IMR-90 (cell line): ENCODE data around the gene NGEF. TPM values are rescaled to one million over a fixed set of nuclear protein-coding genes. Genes with fewer than 3 reads are reported as not detected.

Experiments used
- ATAC-seq: fragments of 200-7000 bp; cut with Tn5 transposase; 2 replicates; pipeline ENCODE4 v1.9.1; 2020; ENCODE audit warnings: low read depth, mild to moderate bottlenecking, moderate library complexity
- BruUV-seq: library from RNA; stranded (reverse); fragments of 400-500 nt; replicated peaks from 2 replicates; lab custom pipeline; 2021; lab: Mats Ljungman, UMichigan
- CTCF ChIA-PET: fragments of 300-600 bp; formaldehyde crosslinking; extraction: SDS; loops from one replicate; lab custom pipeline; 2021; ENCODE audit warnings: antibody characterized with exemption; lab: Yijun Ruan, JAX
- POLR2A ChIA-PET: fragments of 300-600 bp; sonication (Branson Sonifier 250); formaldehyde crosslinking; loops from one replicate; lab custom pipeline; 2022; ENCODE audit warnings: antibody characterized with exemption; ENCODE audit not compliant: unreplicated experiment; lab: Charles Lee
- DNase-seq: peaks from one replicate; pipeline ENCODE4 v3.0.0; 2013
- H2AFZ ChIP-seq: replicated peaks from 2 replicates; pipeline ENCODE3; 2013; ENCODE audit warnings: low read length, mild to moderate bottlenecking; ENCODE audit not compliant: poor library complexity
- H2AK5ac ChIP-seq: 2 replicates; pipeline ENCODE4 v1.6.1; 2013; ENCODE audit warnings: low read depth, low read length, inconsistent platforms
- H2AK9ac ChIP-seq: replicated peaks from 2 replicates; pipeline ENCODE3; 2013; ENCODE audit warnings: mild to moderate bottlenecking, low read depth, low read length, moderate library complexity; ENCODE audit not compliant: poor library complexity
- H2BK120ac ChIP-seq: 2 replicates; pipeline ENCODE4 v1.6.1; 2013; ENCODE audit warnings: low read depth, low read length, inconsistent platforms
- H2BK15ac ChIP-seq: 3 replicates; pipeline ENCODE4 v1.6.1; 2013; ENCODE audit warnings: low read depth, low read length, inconsistent platforms
- H2BK20ac ChIP-seq: 2 replicates; pipeline ENCODE4 v1.6.1; 2013; ENCODE audit warnings: low read depth, mild to moderate bottlenecking, inconsistent platforms, low read length, moderate library complexity
- H2BK5ac ChIP-seq: 2 replicates; pipeline ENCODE4 v1.6.1; 2013; ENCODE audit warnings: mild to moderate bottlenecking, low read depth, low read length, inconsistent platforms; ENCODE audit not compliant: poor library complexity, severe bottlenecking
- H3K14ac ChIP-seq: replicated peaks from 2 replicates; pipeline ENCODE4 v1.6.1; 2013; ENCODE audit warnings: low read depth, low read length, inconsistent platforms
- H3K18ac ChIP-seq: 2 replicates; pipeline ENCODE4 v1.6.1; 2013; ENCODE audit warnings: low read depth, low read length, control low read depth
- H3K23ac ChIP-seq: 2 replicates; pipeline ENCODE4 v1.6.1; 2013; ENCODE audit warnings: low read depth, low read length, inconsistent platforms
- H3K27ac ChIP-seq: 2 replicates; pipeline ENCODE4 v1.5.1; 2013; ENCODE audit warnings: mild to moderate bottlenecking, control low read depth, low read length; ENCODE audit not compliant: insufficient read depth
- H3K27me3 ChIP-seq: 2 replicates; pipeline ENCODE4 v1.6.1; 2013; ENCODE audit warnings: low read length; ENCODE audit not compliant: control insufficient read depth, insufficient read depth
- H3K36me3 ChIP-seq: 2 replicates; pipeline ENCODE4 v1.6.1; 2013; ENCODE audit warnings: low read length, mixed read lengths; ENCODE audit not compliant: control insufficient read depth, insufficient read depth
- H3K4ac ChIP-seq: 2 replicates; pipeline ENCODE4 v1.6.1; 2013; ENCODE audit warnings: low read depth, low read length, inconsistent platforms
- H3K4me1 ChIP-seq: 2 replicates; pipeline ENCODE4 v1.6.1; 2013; ENCODE audit warnings: low read length, mixed read lengths; ENCODE audit not compliant: control insufficient read depth, insufficient read depth
- H3K4me2 ChIP-seq: 2 replicates; pipeline ENCODE4 v1.6.1; 2013; ENCODE audit warnings: low read depth, mild to moderate bottlenecking, control low read depth, low read length, moderate library complexity
- H3K4me3 ChIP-seq: 2 replicates; pipeline ENCODE4 v1.5.1; 2013; ENCODE audit warnings: low read depth, mild to moderate bottlenecking, control low read depth, low read length, moderate library complexity; ENCODE audit not compliant: insufficient read depth
- H3K56ac ChIP-seq: 2 replicates; pipeline ENCODE4 v1.6.1; 2013; ENCODE audit warnings: low read length, inconsistent platforms; ENCODE audit not compliant: insufficient read depth; ENCODE audit errors: extremely low read depth
- H3K79me1 ChIP-seq, 2 experiments: 2 replicates each; pipeline ENCODE4 v1.6.1; 2013; ENCODE audit warnings: low read length in 2 of 2, inconsistent platforms in 1 of 2, low read depth in 1 of 2
- H3K9ac ChIP-seq: 2 replicates; pipeline ENCODE4 v1.6.1; 2013; ENCODE audit warnings: low read depth, low read length, control low read depth
- H3K9me1 ChIP-seq: 2 replicates; pipeline ENCODE4 v1.6.1; 2013; ENCODE audit warnings: low read length, inconsistent platforms; ENCODE audit not compliant: insufficient read depth
- H3K9me3 ChIP-seq: 2 replicates; pipeline ENCODE4 v1.6.1; 2013; ENCODE audit warnings: low read length; ENCODE audit not compliant: control insufficient read depth, insufficient read depth
- H4K20me1 ChIP-seq: 2 replicates; pipeline ENCODE4 v1.6.1; 2013; ENCODE audit warnings: low read length, inconsistent platforms; ENCODE audit not compliant: insufficient read depth
- H4K5ac ChIP-seq: 2 replicates; pipeline ENCODE4 v1.6.1; 2013; ENCODE audit warnings: mild to moderate bottlenecking, low read depth, low read length, control low read depth
- H4K8ac ChIP-seq, 2 experiments: 2 replicates each; pipeline ENCODE4 v1.6.1; 2013; ENCODE audit warnings: low read depth in 2 of 2, low read length in 2 of 2, control low read depth in 1 of 2, inconsistent platforms in 1 of 2
- H4K91ac ChIP-seq: 2 replicates; pipeline ENCODE4 v1.6.1; 2013; ENCODE audit warnings: low read depth, low read length, inconsistent platforms; ENCODE audit not compliant: insufficient read depth
- BHLHE40 ChIP-seq: fragments of 150-350 bp; IDR thresholded peaks from 2 replicates; pipeline ENCODE4 v1.6.1; 2016; ENCODE audit warnings: mild to moderate bottlenecking, low read depth, low read length
- FOS ChIP-seq: fragments of 150-350 bp; IDR thresholded peaks from 2 replicates; pipeline ENCODE4 v1.6.1; 2016; ENCODE audit warnings: low read depth, low read length
- MAFK ChIP-seq: IDR thresholded peaks from 2 replicates; pipeline ENCODE4 v1.6.1; 2012; ENCODE audit warnings: low read depth, low read length, improper control_type of control experiment
- MAZ ChIP-seq: IDR thresholded peaks from 2 replicates; pipeline ENCODE4 v1.6.1; 2012; ENCODE audit warnings: low read depth, mild to moderate bottlenecking, low read length, improper control_type of control experiment, moderate library complexity, borderline replicate concordance
- MXI1 ChIP-seq: IDR thresholded peaks from 2 replicates; pipeline ENCODE4 v1.6.1; 2012; ENCODE audit warnings: low read depth, mild to moderate bottlenecking, low read length, moderate library complexity, borderline replicate concordance
- NFE2L2 ChIP-seq: fragments of 150-350 bp; IDR thresholded peaks from 2 replicates; pipeline ENCODE4 v1.6.1; 2016; ENCODE audit warnings: low read depth, mild to moderate bottlenecking, low read length
- POLR2A ChIP-seq: IDR thresholded peaks from 2 replicates; pipeline ENCODE4 v1.6.1; 2012; ENCODE audit warnings: mild to moderate bottlenecking, low read depth, low read length
- RAD21 ChIP-seq: IDR thresholded peaks from 2 replicates; pipeline ENCODE4 v1.6.1; 2012; ENCODE audit warnings: low read length, improper control_type of control experiment
- RCOR1 ChIP-seq: IDR thresholded peaks from 2 replicates; pipeline ENCODE4 v1.6.1; 2012; ENCODE audit warnings: mild to moderate bottlenecking, low read length, improper control_type of control experiment; ENCODE audit not compliant: insufficient replicate concordance
- SMC3 ChIP-seq: fragments of 150-350 bp; IDR thresholded peaks from 2 replicates; pipeline ENCODE4 v1.6.1; 2016; ENCODE audit warnings: low read depth, mild to moderate bottlenecking, antibody characterized with exemption, low read length, moderate library complexity
- WGBS, 2 experiments: methylation state at CpG; one replicate each; pipeline versions ENCODE4 v1.1.5 to v1.1.7; 2013; ENCODE audit warnings: missing lambda C conversion rate in 2 of 2; ENCODE audit not compliant: insufficient read length in 1 of 2; ENCODE audit errors: extremely low coverage in 2 of 2; 5-methylcytosine and 5-hydroxymethylcytosine counted together
- dilution Hi-C: fragments of 300-500 bp; cut with HindIII; formaldehyde crosslinking; loops from one replicate; pipeline ENCODE4 v1.14.3; 2018; ENCODE audit warnings: low sequenced_read_pairs; ENCODE audit not compliant: unreplicated experiment
- in situ Hi-C: fragments of 300-500 bp; cut with MboI; formaldehyde crosslinking; loops from 3 replicates; pipeline ENCODE4 v1.14.3; 2019; ENCODE audit warnings: low sequenced_read_pairs, inconsistent platforms, mixed read lengths
- intact Hi-C: fragments of 100-400 bp; cut with micrococcal nuclease; formaldehyde crosslinking; loops from 2 replicates; pipeline ENCODE4 v1.10.0; 2022
- polyA plus RNA-seq, 3 experiments: library from polyadenylated mRNA; depleted of rRNA; stranded (reverse); fragments of >200 nt; gene quantifications; 2 replicates each; pipeline ENCODE4 v1.2.3, GENCODE V29; 2012; ENCODE audit warnings: low replicate concordance in 1 of 3
- total RNA-seq: library from RNA; depleted of rRNA; stranded (reverse); fragments of >200 nt; gene quantifications from 2 replicates; pipeline ENCODE4 v1.2.3, GENCODE V29; 2012
- TF ChIP-seq, protein P1 (sequence below): conservative IDR thresholded peaks from 2 replicates; pipeline ENCODE4 v1.5.1; 2012; ENCODE audit warnings: mild to moderate bottlenecking, low read depth, low read length, improper control_type of control experiment

NGEF gene
- total and polyA plus RNA-seq, 2 of the 4 experiments (the other 2 are of a cell fraction): 1.1 to 1.7 TPM

DNA sequence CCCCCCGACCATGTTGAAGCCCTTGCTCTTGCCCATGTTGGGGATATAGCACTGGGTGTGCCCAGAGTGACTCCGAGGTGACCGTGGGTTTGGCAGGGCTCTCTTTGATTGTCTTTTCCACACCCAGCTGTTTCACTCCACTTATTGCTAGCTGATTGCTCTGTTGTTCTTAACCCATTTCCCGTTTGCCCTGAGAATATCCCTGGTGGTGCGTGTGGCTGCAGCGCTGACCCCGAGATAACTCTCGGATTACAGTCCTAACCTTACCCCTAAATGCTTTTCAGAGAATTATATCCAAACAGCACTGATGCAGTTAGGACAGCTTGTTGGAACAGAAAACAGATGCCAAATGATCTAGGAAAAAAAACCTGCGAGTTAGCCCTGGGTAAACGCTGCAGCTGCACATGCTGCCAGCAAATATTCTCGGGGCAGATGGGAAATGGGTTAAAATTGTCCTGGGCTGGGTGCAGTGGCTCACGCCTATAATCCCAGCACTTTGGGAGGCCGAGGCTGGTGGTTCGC lies 177.3 kb downstream of the NGEF start:
- no peaks in the 10 kb centered on the region for H3K9me1 ChIP-seq
- H3K23ac ChIP-seq: no peak overlapping the region
- intact Hi-C loops: no loop called here
- WGBS, 2 experiments: 74% methylated on average over 2 of the region's 14 CpGs; no CpG with 5 or more reads in 1 of the 2 experiments
- peaks cover 9 to 27% of the 10 kb centered on the region in 2 experiments for H3K79me1 ChIP-seq
- H3K27me3 ChIP-seq: no peaks in the 10 kb centered on the region
- no peak overlapping the region for H2BK15ac ChIP-seq
- no peak for ATAC-seq
- H4K20me1 ChIP-seq: no peaks in the 10 kb centered on the region; the same call in 1 of the 2 replicates
- ChIA-PET POLR2A (no interaction called here), CTCF (no interaction called here)
- no peak overlapping the region for H3K9ac ChIP-seq
- H3K4me3 ChIP-seq: no peak overlapping the region
- no peak overlapping the region for H2BK120ac ChIP-seq
- no peak overlapping the region for H4K91ac ChIP-seq
- no peak overlapping the region for H2AFZ ChIP-seq
- in situ Hi-C loops: no loop called here
- DNase-seq: no peak
- peaks cover 31% of the 10 kb centered on the region for H3K36me3 ChIP-seq
- no peak overlapping the region for H3K27ac ChIP-seq
- H4K8ac ChIP-seq: no peak overlapping the region
- no peak overlapping the region for H2BK5ac ChIP-seq
- H3K9me3 ChIP-seq: no peaks in the 10 kb centered on the region
- dilution Hi-C loops: no loop called here
- no peak overlapping the region for H3K18ac ChIP-seq
- no peak overlapping the region for H3K14ac ChIP-seq
- no TSS peak for BruUV-seq
- H4K5ac ChIP-seq: no peak overlapping the region
- no peak overlapping the region for H3K56ac ChIP-seq
- no peak overlapping the region for H2AK5ac ChIP-seq
- H2AK9ac ChIP-seq: no peak overlapping the region
- H3K4me2 ChIP-seq: no peak overlapping the region
- TF ChIP-seq BHLHE40 (no peak), FOS (no peak), MXI1 (no peak), MAFK (no peak), RAD21 (no peak), POLR2A (no peak), SMC3 (no peak), NFE2L2 (no peak), MAZ (no peak), RCOR1 (no peak)
- TF ChIP-seq, protein P1, sequence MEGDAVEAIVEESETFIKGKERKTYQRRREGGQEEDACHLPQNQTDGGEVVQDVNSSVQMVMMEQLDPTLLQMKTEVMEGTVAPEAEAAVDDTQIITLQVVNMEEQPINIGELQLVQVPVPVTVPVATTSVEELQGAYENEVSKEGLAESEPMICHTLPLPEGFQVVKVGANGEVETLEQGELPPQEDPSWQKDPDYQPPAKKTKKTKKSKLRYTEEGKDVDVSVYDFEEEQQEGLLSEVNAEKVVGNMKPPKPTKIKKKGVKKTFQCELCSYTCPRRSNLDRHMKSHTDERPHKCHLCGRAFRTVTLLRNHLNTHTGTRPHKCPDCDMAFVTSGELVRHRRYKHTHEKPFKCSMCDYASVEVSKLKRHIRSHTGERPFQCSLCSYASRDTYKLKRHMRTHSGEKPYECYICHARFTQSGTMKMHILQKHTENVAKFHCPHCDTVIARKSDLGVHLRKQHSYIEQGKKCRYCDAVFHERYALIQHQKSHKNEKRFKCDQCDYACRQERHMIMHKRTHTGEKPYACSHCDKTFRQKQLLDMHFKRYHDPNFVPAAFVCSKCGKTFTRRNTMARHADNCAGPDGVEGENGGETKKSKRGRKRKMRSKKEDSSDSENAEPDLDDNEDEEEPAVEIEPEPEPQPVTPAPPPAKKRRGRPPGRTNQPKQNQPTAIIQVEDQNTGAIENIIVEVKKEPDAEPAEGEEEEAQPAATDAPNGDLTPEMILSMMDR: no peak
- H2BK20ac ChIP-seq: no peak overlapping the region
- H3K4me1 ChIP-seq: peaks cover 5% of the 10 kb centered on the region
- no peak overlapping the region for H3K4ac ChIP-seq
